Common myeloid progenitor, CD34-positive (primary cell): ENCODE results near the gene GIT1.

Source experiments
- CTCF ChIA-PET: fragments of 350-600 bp; sonication (Branson Sonifier 250); formaldehyde crosslinking; loops from one replicate; lab custom pipeline; 2021; ENCODE audit warnings: antibody characterized with exemption; lab: Charles Lee
- POLR2A ChIA-PET: fragments of 350-600 bp; sonication (Branson Sonifier 250); formaldehyde crosslinking; loops from one replicate; lab custom pipeline; 2021; ENCODE audit warnings: antibody characterized with exemption; lab: Charles Lee
- DNase-seq, 3 donors: peaks; one replicate each; pipeline versions ENCODE4 v3.0.0 to v3.0.0-alpha.2; 2013
- H3K27ac ChIP-seq, 2 experiments: 1 replicate in 1 of 2; 2 replicates in 1 of 2; pipeline ENCODE4 v1.7.0; 2013; ENCODE audit warnings: inconsistent platforms in 2 of 2, low read length in 2 of 2, mild to moderate bottlenecking in 2 of 2, low read depth in 1 of 2, moderate library complexity in 1 of 2; ENCODE audit not compliant: severe bottlenecking in 2 of 2, insufficient read depth in 1 of 2, poor library complexity in 1 of 2
- H3K27me3 ChIP-seq, 5 experiments: replicated peaks in 2 of 5; 1 replicate in 3 of 5; 2 replicates in 2 of 5; pipeline versions ENCODE4 v1.6.1 to v1.7.0; 2013; ENCODE audit warnings: low read length in 4 of 5, mild to moderate bottlenecking in 2 of 5, moderate library complexity in 2 of 5, inconsistent platforms in 1 of 5; ENCODE audit not compliant: insufficient read depth in 5 of 5, control insufficient read depth in 4 of 5
- H3K36me3 ChIP-seq, 4 experiments: 1 replicate in 2 of 4; 2 replicates in 2 of 4; pipeline versions ENCODE4 v1.6.1 to v1.7.0; 2013; ENCODE audit warnings: low read length in 3 of 4, control low read depth in 1 of 4, mild to moderate bottlenecking in 1 of 4; ENCODE audit not compliant: control insufficient read depth in 4 of 4, insufficient read depth in 4 of 4
- H3K4me1 ChIP-seq, 4 experiments: 1 replicate in 3 of 4; 2 replicates in 1 of 4; pipeline versions ENCODE4 v1.6.1 to v1.7.1; 2013; ENCODE audit warnings: low read length in 3 of 4, mild to moderate bottlenecking in 3 of 4, control low read depth in 1 of 4, inconsistent platforms in 1 of 4, moderate library complexity in 1 of 4; ENCODE audit not compliant: control insufficient read depth in 4 of 4, insufficient read depth in 4 of 4; ENCODE audit errors: control extremely low read depth in 1 of 4
- H3K4me3 ChIP-seq, 7 experiments: 1 replicate in 4 of 7; 2 replicates in 3 of 7; pipeline versions ENCODE4 v1.5.1 to v1.7.0; 2013; ENCODE audit warnings: mild to moderate bottlenecking in 7 of 7, low read length in 6 of 7, moderate library complexity in 6 of 7, inconsistent platforms in 2 of 7, low read depth in 2 of 7, control low read depth in 1 of 7; ENCODE audit not compliant: insufficient read depth in 4 of 7, control insufficient read depth in 1 of 7; ENCODE audit errors: extremely low read depth in 1 of 7
- H3K9me3 ChIP-seq, 5 experiments: 1 replicate in 4 of 5; 2 replicates in 1 of 5; pipeline versions ENCODE4 v1.6.1 to v1.7.1; 2013; ENCODE audit warnings: low read length in 4 of 5, mild to moderate bottlenecking in 2 of 5, inconsistent platforms in 1 of 5, low read depth in 1 of 5, moderate library complexity in 1 of 5; ENCODE audit not compliant: control insufficient read depth in 4 of 5, insufficient read depth in 2 of 5; ENCODE audit errors: control extremely low read depth in 1 of 5
- WGBS: methylation state at CpG from one replicate; pipeline ENCODE4 v1.1.5; 2013; ENCODE audit not compliant: insufficient coverage; 5-methylcytosine and 5-hydroxymethylcytosine counted together

GIT1 gene

GRCh38 chr17:29575511-29576213 is 13.8 kb downstream of the GIT1 start:
- POLR2A ChIA-PET: no interaction called here
- WGBS: 94% methylated on average over 25 of the region's 28 CpGs

GRCh38 chr17:29574732-29575510 is 14.5 kb downstream of the GIT1 start:
- CTCF ChIA-PET: interaction anchor here (0.6 to 15.9 kb wide), 7 partner anchors 8 to 51 kb away, joined by 3 to 179 read pairs (median 3); partner anchors contain the start of genes ABHD15 and ANKRD13B
- Histone ChIP-seq H3K9me3 (no peaks in the 10 kb centered on the region), H3K4me1 (peaks cover 0 to 12% (median 4%) of the 10 kb centered on the region in 4 experiments), H3K36me3 (peaks cover 0 to 81% (median 56%) of the 10 kb centered on the region in 4 experiments), H3K27me3 (no peaks in the 10 kb centered on the region), H3K27ac (no peak overlapping the region), H3K4me3 (no peak overlapping the region)
- WGBS: 97% methylated on average over 16 of the region's 17 CpGs
- POLR2A ChIA-PET: interaction anchor here (0.7 kb wide), 1 partner anchor 66 kb away, joined by 3 read pairs; no protein-coding TSS in a partner anchor
- no peak for DNase-seq

More at GRCh38 chr17:29575511-29576213, 13.8 kb downstream of the GIT1 start:
- H3K9me3 ChIP-seq: no peaks in the 10 kb centered on the region
- H3K27ac ChIP-seq: no peak overlapping the region
- H3K4me3 ChIP-seq: no peak overlapping the region
- H3K36me3 ChIP-seq: peaks cover 0 to 83% (median 56%) of the 10 kb centered on the region in 4 experiments
- CTCF ChIA-PET: interaction anchor here (0.9 to 15.9 kb wide), 8 partner anchors 7 to 41 kb away, joined by 3 to 179 read pairs (median 4); partner anchors contain the start of genes ABHD15, ANKRD13B and TP53I13
- no peaks in the 10 kb centered on the region for H3K27me3 ChIP-seq
- H3K4me1 ChIP-seq: peaks cover 0 to 12% (median 4%) of the 10 kb centered on the region in 4 experiments
- DNase-seq: no peak

GRCh38 chr17:29573871-29574731 is 15.3 kb downstream of the GIT1 start:
- Histone ChIP-seq H3K4me3 (no peak overlapping the region), H3K27ac (no peak overlapping the region), H3K36me3 (peaks cover 0 to 75% (median 53%) of the 10 kb centered on the region in 4 experiments), H3K4me1 (peaks cover 0 to 19% (median 10%) of the 10 kb centered on the region in 4 experiments), H3K27me3 (no peaks in the 10 kb centered on the region), H3K9me3 (no peaks in the 10 kb centered on the region)
- POLR2A ChIA-PET: interaction anchor here (0.7 kb wide), 1 partner anchor 67 kb away, joined by 3 read pairs; no protein-coding TSS in a partner anchor
- DNase-seq: no peak
- CTCF ChIA-PET: interaction anchor here (0.6 to 15.9 kb wide), 13 partner anchors 7 to 427 kb away, joined by 3 to 179 read pairs (median 8); partner anchors contain the start of gene ANKRD13B
- 98% methylated on average over 6 of the region's 14 CpGs for WGBS

- Histone ChIP-seq H3K36me3 (peaks cover 0 to 70% (median 50%) of the 10 kb centered on the region in 4 experiments), H3K27ac (no peak overlapping the region)
- DNase-seq: no peak
These were observed 15.9 kb downstream of the GIT1 start for GRCh38 chr17:29573558-29573869.

GRCh38 chr17:29572691-29573557 is 16.5 kb downstream of the GIT1 start:
- Histone ChIP-seq H3K27me3 (no peaks in the 10 kb centered on the region), H3K9me3 (no peaks in the 10 kb centered on the region), H3K4me3 (peak overlapping the region in 1 of 7 experiments; percentile 2), H3K36me3 (peaks cover 0 to 64% (median 44%) of the 10 kb centered on the region in 4 experiments), H3K4me1 (peaks cover 0 to 25% (median 19%) of the 10 kb centered on the region in 4 experiments), H3K27ac (no peak overlapping the region)
- ChIA-PET CTCF (interaction anchor here (1.2 to 15.9 kb wide), 12 partner anchors 8 to 426 kb away, joined by 3 to 179 read pairs (median 10); partner anchors contain the start of gene ANKRD13B), POLR2A (no interaction called here)
- peak in 2 of 3 donors; percentile 73 to 75 for DNase-seq
- WGBS: 45% methylated on average over 44 of the region's 62 CpGs

More at GRCh38 chr17:29573558-29573869, 15.9 kb downstream of the GIT1 start:
- Histone ChIP-seq H3K4me1 (peaks cover 0 to 22% (median 15%) of the 10 kb centered on the region in 4 experiments), H3K27me3 (no peaks in the 10 kb centered on the region), H3K4me3 (no peak overlapping the region), H3K9me3 (no peaks in the 10 kb centered on the region)
- ChIA-PET POLR2A (no interaction called here), CTCF (interaction anchor here (1.2 to 15.9 kb wide), 12 partner anchors 8 to 427 kb away, joined by 3 to 179 read pairs (median 10); partner anchors contain the start of gene ANKRD13B)
- WGBS: no CpG with 5 or more reads among the region's 6 CpGs
